Melanocyte of skin (primary cell): ENCODE measurements around the gene DPCD. TPM values are rescaled to one million over a fixed set of nuclear protein-coding genes. Genes with fewer than 3 reads are reported as not detected.

Experiments used
- small RNA-seq, 2 donors: library from RNA; depleted of rRNA; stranded (forward); fragments of <200 nt; gene quantifications; one replicate each; pipeline ENCODE3, GENCODE V24; 2012
- total RNA-seq, 2 donors: library from RNA; depleted of rRNA; stranded (reverse); fragments of >200 nt; gene quantifications; 2 replicates each; pipeline ENCODE4 v1.2.3, GENCODE V29; 2012

The DPCD gene
- 10 to 100 TPM; 16.2 to 20.6 TPM for total RNA-seq

GRCh38 chr10:101587725-101588653 lies at the start of gene DPCD, which contains the start of gene POLL:
Gene DPCD, plus strand, starts transcription at chr10:101588321. Its CDS starts 16 bp downstream, at chr10:101588337.
Gene POLL, minus strand, starts transcription at chr10:101588257. Its CDS starts 897 bp downstream, at chr10:101587360.

Small RNA genes within 50 kb of the gene (small RNA-seq; reads per million reads assigned to genes)
- gene MIR3158-1: 2.8 to 3.3 reads per million in 2 donors
- gene RNU6-1165P: 0 reads per million in 2 donors

Other genes with a start within 250 kb of the DPCD start
- gene BTRC, start 234.2 kb upstream of the DPCD start, total RNA-seq: 10 to 100 TPM; 11.0 to 14.3 TPM
- gene POLL, start 64 bp upstream of the DPCD start, total RNA-seq: 1 to 10 TPM; 7.9 to 8.7 TPM
- 10 to 100 TPM; 20.6 to 24.6 TPM for gene FBXW4, start 106.8 kb downstream of the DPCD start, total RNA-seq
- under 1 TPM in 1 of 2 donors, not detected in 1; 0.69 TPM for gene FGF8, start 187.8 kb downstream of the DPCD start, total RNA-seq
- gene NPM3, start 195.1 kb downstream of the DPCD start, total RNA-seq: 100 to 1,000 TPM in 1 of 2 donors, 10 to 100 TPM in 1; 45.1 to 110 TPM
- 10 to 100 TPM; 60.6 to 63.3 TPM for gene OGA, start 230.1 kb downstream of the DPCD start, total RNA-seq